ENCODE data around the gene ITGA2B. TPM values are rescaled to one million over a fixed set of nuclear protein-coding genes. Genes with fewer than 3 reads are reported as not detected.

The ITGA2B gene
- total and polyA plus RNA-seq, 10 of the 15 experiments (the other 5 are each of a cell fraction or from before 2014, with no cell fraction given), result 0.04 to 0.51 (median 0.21) TPM; not detected in 1

GRCh38 chr17:44416558-44417289, 27.3 kb upstream of the ITGA2B start:
- BruUV-seq (replicated peaks), result no TSS peak
- ATAC-seq (peak; percentile 50; the same call in 2 of the 3 replicates), FAIRE-seq (no peak), DNase-seq (ENCODE audit: low read depth, low spot score) (no peak)
- peak overlapping the region; percentile 64 for H3K27ac ChIP-seq (ENCODE audit: control insufficient read depth, insufficient read depth)
- ChIA-PET POLR2A (no interaction called here), SMC1A (ENCODE audit: uncharacterized antibody, unreplicated experiment) (interaction anchor here (0.7 to 1.7 kb wide), 3 partner anchors 9 to 79 kb away, joined by 3 to 4 read pairs (median 3); no protein-coding TSS in a partner anchor), RAD21 (ENCODE audit: unreplicated experiment) (no interaction called here), CTCF (interaction anchor here (0.7 to 1.2 kb wide), 2 partner anchors 107 to 273 kb away, joined by 3 read pairs; partner anchors contain the start of gene CCDC43)
- 50% methylated on average over 2 of the region's 2 CpGs for WGBS (ENCODE audit: insufficient coverage, insufficient replicate concordance, low lambda C conversion rate, missing lambda C conversion rate)
- TF ChIP-seq ZBTB40 (IDR thresholded peaks at IDR 0.05; ENCODE audit: borderline replicate concordance), result no peak
- TF ChIP-seq JUNB (IDR thresholded peaks at IDR 0.05), result peak; percentile 19; the same call in 1 of the 2 replicates
- TF ChIP-seq MEF2A (IDR thresholded peaks at IDR 0.05; ENCODE audit: insufficient read depth, low read depth, low read length), result peak; percentile 50; the same call in 1 of the 2 replicates
- H3K4me3 ChIP-seq, result 0 out of 2 replicates have a peak overlapping the region, but pooled peaks have one; percentile 2
- H3K4me1 ChIP-seq (ENCODE audit: control insufficient read depth, insufficient read depth, low read length), result peaks cover 25% of the 10 kb centered on the region
- in situ Hi-C loops (cut with MboI) (no loop called here), intact Hi-C loops (cut with micrococcal nuclease; ENCODE audit: unreplicated experiment) (no loop called here)
- no peak overlapping the region for H3K9ac ChIP-seq (ENCODE audit: control insufficient read depth, insufficient read depth, low read length)
- no peaks in the 10 kb centered on the region for H3K79me2 ChIP-seq (ENCODE audit: control insufficient read depth, insufficient read depth, low read length)
- H3K4me2 ChIP-seq (ENCODE audit: control insufficient read depth, insufficient read depth), result peak overlapping the region; percentile 49
- peaks cover 4 to 16% of the 10 kb centered on the region in 2 experiments for H3K36me3 ChIP-seq (ENCODE audit: control insufficient read depth in 2 of 2, insufficient read depth in 2 of 2, low read length in 1 of 2)
- no peaks in the 10 kb centered on the region for H3K27me3 ChIP-seq (replicated peaks in 1 of 2; ENCODE audit: control insufficient read depth in 2 of 2, insufficient read depth in 2 of 2, low read length in 1 of 2)
- no peaks in the 10 kb centered on the region for H4K20me1 ChIP-seq (ENCODE audit: control insufficient read depth, insufficient read depth)
- no peak overlapping the region for H2AFZ ChIP-seq (ENCODE audit: control insufficient read depth, low read depth, low read length)
- H3K9me3 ChIP-seq (replicated peaks; ENCODE audit: control insufficient read depth, insufficient read depth, low read length), result no peaks in the 10 kb centered on the region; the same call in 2 of the 3 replicates

Data from GM12878 (cell line).